Stimulated activated CD4-positive, alpha-beta T cell treated with anti-CD3 and anti-CD28 coated beads, TNF-alpha, amount 100 ng/mL, for 24 hours (primary cell): ENCODE data around the gene PHLDB3.
"Not testable (repeated sequence)": the region's sequence is repeated elsewhere in the genome, so short reads cannot be mapped to it uniquely, and the experiment has no call there.

Source experiments
- DNase-seq, 3 experiments: peaks; one replicate each; pipeline ENCODE4 v3.0.0-alpha.2; 2020; ENCODE audit warnings: low read depth in 3 of 3

Gene PHLDB3

DNA sequence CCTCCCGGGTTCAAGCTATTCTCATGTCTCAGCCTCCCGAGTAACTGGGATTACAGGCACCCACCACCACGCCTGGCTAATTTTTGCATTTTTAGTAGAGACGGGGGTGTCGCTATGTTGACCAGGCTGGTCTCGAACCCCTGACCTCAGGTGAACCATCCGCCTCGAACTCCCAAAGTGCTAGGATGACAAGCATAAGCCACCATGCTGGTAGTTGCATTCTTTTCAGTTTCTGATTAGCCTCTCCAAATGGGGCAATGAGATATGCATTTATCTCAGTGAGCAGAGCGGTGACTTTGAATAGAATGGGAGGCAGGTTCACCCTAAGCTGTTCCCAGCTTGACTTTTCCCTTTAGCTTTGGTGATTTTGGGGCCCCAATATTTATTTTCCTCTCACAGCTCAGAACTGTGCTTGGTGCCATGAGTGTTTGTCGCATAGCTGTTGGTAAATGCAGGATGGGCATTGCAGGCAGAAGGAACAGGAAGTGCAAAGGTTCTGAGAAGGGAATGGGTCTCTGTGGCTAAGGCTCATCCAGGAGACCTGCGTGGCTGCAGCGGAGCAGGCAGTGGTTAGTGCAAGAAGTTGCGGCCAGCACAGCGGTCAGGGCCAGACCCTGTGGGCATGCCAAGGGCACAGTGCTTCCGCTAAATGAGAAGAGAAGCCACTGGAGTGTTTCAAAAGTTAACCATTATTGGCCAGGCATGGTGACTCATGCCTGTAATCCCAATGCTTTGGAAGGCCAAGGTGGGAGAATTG, 59.8 kb downstream of the PHLDB3 start:
- DNase-seq = no peak

DNA sequence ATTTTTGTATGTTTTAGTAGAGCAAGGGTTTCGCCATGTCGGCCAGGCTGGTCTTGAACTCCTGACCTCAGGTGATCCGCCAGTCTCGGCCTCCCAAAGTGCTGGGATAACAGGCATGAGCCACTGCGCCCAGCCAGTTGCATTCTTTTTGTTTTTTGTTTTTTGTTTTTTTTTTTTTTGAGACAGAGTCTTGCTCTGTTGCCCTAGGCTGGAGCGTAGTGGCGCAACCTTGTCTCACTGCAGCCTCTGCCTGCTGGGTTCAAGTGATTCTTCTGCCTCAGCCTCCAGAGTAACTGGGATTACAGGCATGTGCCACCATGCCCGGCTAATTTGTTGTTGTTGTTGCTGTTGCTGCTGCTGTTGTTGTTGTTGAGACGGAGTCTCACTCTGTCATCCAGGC, 60.5 kb downstream of the PHLDB3 start:
- DNase-seq = not testable (repeated sequence)

DNA sequence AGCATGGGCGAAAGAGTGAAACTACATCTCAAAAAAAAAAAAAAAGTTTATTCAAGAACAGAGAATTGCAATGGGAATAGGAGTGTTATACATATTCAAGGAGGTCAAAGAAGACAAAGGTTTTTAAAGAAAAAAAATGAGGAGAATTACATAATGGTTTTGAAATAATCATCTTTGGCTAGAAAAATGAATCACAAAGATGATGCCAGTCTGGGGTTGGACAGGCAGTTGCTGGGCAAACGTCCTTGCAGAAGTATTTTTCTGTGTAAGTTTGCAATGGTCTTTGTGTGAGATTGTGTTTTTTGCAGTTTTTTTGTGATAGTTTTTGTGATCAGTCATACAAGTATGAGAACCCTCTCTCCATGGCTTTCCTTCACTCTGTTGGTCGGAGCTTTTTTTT, 62.8 kb downstream of the PHLDB3 start:
- DNase-seq = no peak

DNA sequence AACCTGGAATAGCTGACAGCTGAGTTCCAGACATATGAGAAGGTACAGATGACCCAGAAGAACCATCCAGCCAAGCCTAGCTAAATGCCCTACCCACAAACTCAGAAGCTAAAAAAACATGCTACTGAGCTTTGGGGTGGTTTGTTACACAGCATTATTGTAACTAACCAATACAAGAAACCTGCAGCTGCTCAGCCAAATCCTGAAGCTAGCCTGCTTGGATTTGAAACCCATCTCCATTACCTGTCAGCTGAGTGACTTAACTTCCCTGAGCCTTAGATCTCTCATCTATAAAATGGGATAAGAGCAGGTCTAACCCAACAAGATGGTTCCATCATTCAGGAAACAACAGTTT, 64.9 kb downstream of the PHLDB3 start:
- DNase-seq = no peak

DNA sequence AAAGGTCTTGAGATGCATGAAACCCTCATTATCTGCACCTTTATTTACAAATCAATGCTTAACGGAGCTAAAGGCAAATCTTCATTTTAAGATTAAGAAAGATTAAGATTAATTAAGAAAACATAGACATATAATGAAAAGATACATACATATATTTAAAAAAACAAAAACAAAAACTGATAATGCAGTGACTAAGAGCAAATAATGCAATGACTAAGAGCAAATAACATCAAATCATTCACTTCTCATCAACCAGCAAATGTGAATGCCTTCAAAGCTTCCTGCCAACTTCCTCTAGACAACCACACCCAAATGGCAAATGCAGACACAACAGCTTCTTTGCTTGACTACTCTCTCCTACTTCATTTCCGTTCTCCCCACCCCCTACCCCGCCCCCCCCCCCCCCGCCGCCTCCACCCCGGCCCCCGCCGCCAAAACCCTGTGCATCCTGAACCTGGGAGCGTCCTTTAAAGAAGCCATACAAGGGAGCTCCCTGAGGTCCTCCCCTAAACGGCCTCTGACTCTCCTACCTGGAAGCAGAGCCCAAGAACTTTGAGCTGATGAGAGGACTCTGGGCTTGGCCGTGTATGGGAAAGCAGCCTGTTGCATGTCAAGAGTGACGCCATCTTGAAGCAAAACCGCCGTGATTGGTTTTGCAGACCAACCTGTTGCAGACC, 65.4 kb downstream of the PHLDB3 start:
- DNase-seq = no peak

DNA sequence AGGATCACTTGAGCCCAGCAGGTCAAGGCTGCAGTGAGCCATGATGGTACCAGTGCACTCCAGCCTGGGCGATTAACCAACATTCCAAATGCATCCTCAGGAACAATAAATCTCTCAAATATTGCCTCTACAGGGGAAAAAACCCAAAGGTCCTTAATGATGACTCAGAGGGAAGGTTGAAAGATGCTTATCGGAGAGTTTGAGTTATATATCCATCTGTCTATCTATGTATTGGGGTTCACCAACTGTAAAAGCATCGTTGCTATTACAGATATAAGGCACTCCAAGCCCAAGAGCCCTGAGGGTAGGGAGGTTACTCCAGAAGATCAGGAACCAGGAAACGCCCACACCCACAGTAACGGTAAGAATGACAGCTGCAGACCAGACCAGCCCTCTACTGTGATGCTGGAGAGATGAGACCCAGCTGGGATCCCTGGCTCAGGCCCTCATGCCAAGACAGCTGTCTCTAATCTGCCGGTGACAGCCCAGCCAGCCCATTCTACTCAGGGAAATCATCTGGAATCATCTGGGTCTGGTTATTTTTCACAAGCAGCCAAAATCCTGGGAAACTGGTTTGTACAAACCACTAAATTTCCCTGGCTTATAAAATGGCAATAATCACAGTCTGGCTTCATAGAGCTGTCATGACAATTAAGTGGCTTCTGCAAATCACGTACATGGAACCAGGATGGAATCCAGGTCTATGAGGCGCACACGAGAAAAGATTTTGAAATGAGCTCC, 66.1 kb downstream of the PHLDB3 start:
- DNase-seq = no peak

DNA sequence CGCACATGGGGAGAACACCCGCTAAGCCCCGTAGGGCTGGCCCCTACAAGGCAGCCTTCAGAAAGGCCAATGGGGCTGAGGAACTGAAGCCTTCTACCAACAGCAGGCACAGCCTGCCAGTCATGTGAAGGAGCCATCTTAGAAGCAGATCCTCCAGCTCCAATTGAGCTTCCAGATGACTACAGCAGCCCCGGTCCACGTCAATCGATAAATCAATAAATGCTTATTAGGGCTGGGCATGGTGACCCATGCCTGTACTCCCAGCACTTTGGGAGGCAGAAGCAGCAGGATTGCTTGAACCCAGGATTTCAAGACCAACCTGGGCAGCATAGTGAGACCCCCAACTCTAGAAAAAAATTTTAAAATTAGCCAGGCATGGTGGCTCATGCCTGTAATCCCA, 66.8 kb downstream of the PHLDB3 start:
- DNase-seq = no peak

DNA sequence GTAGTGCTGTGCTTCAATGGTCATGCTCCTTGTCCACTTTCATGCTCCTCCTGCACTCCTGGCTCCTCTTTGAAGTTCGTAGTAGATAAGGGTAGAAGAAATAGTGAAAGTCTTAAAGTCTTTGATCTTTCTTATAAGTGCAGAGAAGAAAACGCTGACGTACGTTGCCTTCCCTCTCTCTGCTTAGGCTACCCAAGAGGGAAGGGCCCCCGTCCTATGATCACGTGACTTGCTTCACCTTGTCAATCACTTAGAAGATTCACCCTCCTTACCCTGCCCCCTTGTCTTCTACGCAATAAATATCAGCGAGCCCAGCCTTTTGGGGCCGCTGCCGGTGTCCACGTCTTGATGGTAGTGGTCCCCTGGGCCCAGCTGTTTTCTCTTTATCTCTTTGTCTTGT, 67.3 kb downstream of the PHLDB3 start:
- not testable (repeated sequence) for DNase-seq

DNA sequence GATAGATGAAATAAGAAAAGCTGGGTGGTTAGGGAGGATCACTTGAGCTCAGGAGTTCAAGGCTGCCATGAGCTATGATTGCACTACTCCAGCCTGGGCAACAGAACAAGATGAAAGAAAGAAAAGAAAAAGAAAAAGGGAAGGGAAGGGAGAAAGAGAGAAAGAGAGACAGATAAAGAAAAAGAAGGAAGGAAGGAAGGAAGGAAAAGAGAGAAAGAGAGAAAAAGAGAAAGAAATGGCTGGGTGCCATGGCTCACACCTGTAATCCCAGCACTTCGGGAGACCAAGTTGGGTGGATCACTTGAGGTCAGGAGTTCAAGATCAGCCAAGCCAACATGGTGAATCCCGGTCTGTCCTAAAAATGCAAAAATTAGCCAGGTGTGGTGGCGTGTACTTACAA, 68.8 kb downstream of the PHLDB3 start:
- no peak for DNase-seq

DNA sequence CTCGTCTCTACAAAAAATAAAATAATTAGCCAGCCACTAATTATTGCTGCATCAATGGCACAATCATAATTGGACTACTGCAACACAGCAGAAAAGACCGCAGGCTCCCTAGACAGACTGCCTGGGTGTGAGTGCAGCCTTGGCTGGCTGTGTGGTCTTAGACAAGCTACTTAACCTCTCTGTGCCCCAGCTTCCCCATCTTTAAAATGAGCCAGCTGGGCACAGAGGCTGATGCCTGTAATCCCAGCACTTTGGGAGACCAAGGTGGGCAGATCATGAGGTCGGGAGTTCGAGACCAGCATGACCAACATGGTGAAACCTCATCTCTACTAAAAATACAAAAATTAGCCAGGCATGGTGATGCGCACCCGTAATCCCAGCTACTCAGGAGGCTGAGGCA, 70.9 kb downstream of the PHLDB3 start:
- DNase-seq = no peak

DNA sequence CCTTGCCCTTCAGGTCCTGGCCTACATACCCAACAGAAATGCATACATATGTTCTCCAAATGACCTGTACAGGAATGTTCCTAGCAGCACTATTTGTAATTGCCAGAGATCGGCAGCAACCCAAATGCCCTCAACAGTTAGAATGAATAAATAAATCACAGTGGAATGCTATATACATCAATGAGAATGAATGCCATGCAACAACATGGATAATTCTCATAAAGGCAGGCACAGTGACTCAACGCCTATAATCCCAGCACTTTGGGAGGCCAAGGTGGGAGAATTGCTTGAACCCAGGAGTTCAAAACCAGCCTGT, 71.2 kb downstream of the PHLDB3 start:
- DNase-seq = no peak

DNA sequence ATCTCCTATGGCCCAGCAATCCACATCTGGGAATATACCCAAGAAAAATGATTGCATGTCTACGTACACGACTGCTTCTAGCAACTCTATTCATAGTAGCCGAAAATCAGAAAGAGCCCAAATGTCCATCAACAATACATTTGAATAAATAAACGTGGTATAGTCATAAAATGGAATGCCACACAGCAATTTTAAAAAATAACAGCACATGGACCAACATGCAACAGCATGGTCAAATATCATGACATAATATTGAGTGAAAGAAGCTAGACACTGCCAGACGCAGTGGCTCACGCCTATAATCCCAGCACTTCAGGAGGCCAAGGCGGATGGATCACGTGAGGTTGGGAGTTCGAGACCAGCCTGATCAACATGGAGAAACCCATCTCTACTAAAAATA, 73.6 kb downstream of the PHLDB3 start:
- DNase-seq = no peak

DNA sequence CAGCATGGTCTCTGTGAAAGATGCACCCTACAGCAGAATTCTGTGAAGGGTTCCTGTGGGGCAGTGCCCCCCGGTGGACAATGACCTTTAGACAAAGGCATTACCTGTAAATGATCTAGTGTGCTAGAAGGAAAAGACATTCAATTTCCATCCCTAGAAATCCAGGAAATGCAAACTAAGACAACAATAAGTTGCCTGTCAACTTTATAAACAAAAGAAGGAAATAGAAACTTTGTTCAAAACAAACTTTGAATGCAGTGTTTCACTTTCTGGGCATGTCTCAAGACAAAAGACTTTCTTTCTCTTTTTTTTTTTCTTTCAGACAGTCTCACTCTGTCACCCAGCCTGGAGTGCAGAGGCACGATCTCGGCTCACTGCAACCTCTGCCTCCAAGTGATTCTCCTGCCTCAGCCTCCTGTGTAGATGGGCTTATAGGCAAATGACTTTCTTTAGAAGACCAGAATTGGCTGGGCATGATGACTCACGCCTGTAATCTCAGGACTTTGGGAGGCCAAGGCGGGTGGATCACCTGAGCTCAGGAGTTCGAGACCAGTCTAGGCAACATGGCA, 74.3 kb downstream of the PHLDB3 start:
- DNase-seq = no peak

DNA sequence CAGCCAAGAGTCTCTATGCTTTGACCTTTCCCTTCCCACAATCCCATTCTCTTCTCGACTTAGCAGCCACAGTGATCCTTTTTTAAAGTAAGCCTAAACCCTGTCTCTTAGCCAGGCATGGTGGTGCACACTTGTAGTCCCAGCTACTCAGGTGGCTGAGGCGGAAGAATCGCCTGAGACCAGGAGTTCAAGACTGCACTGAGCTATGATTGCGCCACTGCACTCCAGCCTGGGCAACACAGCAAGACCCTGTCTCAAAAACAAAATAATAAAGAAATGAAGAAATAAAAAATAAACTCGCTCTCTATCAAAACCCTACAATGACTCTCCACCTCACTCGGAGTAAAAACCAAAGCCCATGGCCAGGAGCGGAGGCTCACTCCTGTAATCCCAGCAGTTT, 75.2 kb downstream of the PHLDB3 start:
- no peak for DNase-seq

DNA sequence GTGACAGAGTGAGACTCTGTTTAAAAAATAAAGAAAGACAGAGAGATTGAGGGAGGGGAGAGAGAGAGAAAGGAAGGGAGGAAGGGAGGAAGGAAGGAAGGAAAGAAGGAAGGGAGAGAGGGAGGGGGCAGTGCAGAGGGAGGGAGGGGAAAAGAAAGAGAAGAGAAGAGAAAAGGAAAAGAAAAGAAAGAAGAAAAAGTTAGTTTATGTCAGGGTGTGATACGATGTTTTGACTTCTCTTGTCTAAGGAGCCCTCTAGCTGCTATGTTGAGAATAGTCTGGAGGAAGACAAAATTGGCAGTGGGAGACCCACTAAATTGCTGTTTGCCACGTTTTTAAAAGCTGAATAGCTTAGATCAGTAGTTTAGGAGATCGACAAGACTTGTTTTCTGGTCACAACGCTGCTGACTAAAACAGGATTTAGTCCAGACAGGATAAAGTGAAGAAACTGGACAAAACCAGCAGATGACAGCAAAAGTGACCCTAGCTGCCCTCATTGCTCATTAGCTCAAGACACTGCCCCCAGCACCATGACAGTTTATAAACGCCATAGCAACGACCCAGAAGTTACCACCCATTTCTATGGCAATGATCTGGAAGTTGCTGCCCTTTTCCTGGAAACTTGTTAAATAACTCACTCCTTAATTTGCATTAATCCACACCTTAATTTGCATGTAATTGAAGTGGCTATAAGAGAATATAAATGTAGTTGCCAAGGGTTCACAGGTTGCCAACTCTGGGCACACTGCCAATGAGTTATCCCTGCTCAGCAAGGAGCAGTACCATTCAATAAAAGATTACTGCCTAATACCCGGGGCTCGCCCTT, 78.8 kb downstream of the PHLDB3 start:
- no peak for DNase-seq
